Upper lobe of left lung (tissue), 4 donors: ENCODE data around the gene RGPD6.
"Not testable (repeated sequence)": the region's sequence is repeated elsewhere in the genome, so short reads cannot be mapped to it uniquely, and the experiment has no call there.

ENCODE experiments used
- EP300 ChIP-seq, 4 donors: sonication (generic); formaldehyde crosslinking; IDR thresholded peaks; one replicate each; pipeline ENCODE4 v1.5.1; 2017; ENCODE audit warnings: antibody characterized with exemption in 4 of 4, control low read depth in 2 of 4
- POLR2A ChIP-seq, 4 donors: fragments of 450-650 bp; IDR thresholded peaks; one replicate each; pipeline ENCODE4 v1.5.1; 2016 to 2017; ENCODE audit warnings: antibody characterized with exemption in 4 of 4, mild to moderate bottlenecking in 2 of 4
- POLR2AphosphoS5 ChIP-seq, 2 donors: sonication (generic); formaldehyde crosslinking; IDR thresholded peaks; one replicate each; pipeline ENCODE4 v1.5.1; 2017; ENCODE audit warnings: antibody characterized with exemption in 2 of 2
- TF ChIP-seq, protein P1 (sequence below), 6 experiments: fragments of 450-650 bp in 4 of 6; fragments of 200-600 bp in 2 of 6; sonication (generic) in 2 of 6; IDR thresholded peaks; one replicate each; pipeline ENCODE4 v1.5.1; 2016 to 2019; ENCODE audit warnings: antibody characterized with exemption in 6 of 6

DNA sequence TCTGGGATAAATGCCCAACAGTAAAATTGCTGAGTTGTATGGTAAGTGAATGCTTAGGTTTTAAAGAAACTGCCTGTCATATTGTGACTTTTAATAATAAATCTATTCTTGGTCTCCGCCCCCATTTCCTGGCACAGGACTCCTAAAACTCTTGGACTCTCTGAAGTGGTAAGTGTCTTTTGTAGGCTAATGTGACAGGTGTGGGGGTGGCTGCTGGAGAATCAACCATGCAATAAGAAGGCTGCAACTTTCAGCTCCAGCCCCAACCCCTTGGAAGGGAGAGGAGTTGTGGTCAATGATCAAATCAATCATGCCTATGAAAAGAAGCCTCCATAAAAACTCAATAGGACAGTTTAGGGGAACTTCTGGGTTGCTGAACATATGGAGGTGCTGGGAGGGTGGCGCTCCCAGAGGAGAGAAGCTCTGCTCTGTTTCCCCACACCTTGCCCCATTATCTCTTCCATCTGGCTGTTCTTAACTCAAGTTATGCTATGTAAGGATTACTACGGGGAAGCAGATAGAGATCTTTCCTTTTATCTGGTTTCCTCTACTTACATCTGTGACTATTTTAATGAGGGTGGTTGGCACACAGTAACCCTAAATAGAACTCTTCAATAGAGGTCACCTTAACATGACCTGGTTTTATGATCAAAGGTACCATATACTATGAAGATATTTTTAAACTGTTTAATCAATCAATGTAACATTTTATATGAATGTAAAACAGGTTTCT, 101.2 kb downstream of the RGPD6 start:
- TF ChIP-seq, protein P1, sequence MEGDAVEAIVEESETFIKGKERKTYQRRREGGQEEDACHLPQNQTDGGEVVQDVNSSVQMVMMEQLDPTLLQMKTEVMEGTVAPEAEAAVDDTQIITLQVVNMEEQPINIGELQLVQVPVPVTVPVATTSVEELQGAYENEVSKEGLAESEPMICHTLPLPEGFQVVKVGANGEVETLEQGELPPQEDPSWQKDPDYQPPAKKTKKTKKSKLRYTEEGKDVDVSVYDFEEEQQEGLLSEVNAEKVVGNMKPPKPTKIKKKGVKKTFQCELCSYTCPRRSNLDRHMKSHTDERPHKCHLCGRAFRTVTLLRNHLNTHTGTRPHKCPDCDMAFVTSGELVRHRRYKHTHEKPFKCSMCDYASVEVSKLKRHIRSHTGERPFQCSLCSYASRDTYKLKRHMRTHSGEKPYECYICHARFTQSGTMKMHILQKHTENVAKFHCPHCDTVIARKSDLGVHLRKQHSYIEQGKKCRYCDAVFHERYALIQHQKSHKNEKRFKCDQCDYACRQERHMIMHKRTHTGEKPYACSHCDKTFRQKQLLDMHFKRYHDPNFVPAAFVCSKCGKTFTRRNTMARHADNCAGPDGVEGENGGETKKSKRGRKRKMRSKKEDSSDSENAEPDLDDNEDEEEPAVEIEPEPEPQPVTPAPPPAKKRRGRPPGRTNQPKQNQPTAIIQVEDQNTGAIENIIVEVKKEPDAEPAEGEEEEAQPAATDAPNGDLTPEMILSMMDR (IDR thresholded peaks at IDR 0.05): not testable (repeated sequence)
- not testable (repeated sequence) for TF ChIP-seq POLR2AphosphoS5, POLR2A, EP300 (IDR thresholded peaks at IDR 0.05)
